ENCODE data around the gene RNF126.

Gene RNF126

GRCh38 chr19:658916-659839 lies 3.8 kb downstream of the RNF126 start:
- ChIA-PET POLR2A (no interaction called here), CTCF (no interaction called here)
- no peak for DNase-seq (ENCODE audit: extremely low spot score)
- TF ChIP-seq TARDBP (IDR thresholded peaks at IDR 0.05) (no peak), ZNF384 (IDR thresholded peaks at IDR 0.05) (no peak), FOXA1 (IDR thresholded peaks at IDR 0.05) (no peak), NFRKB (IDR thresholded peaks at IDR 0.05) (no peak)

- ChIA-PET POLR2A (no interaction called here), CTCF (no interaction called here)
- no peak for TF ChIP-seq FOXK2 (IDR thresholded peaks at IDR 0.05)
- no peak for TF ChIP-seq SUZ12 (IDR thresholded peaks at IDR 0.05)
- no peak for TF ChIP-seq SP1 (IDR thresholded peaks at IDR 0.05)
- no peak for TF ChIP-seq BHLHE40 (IDR thresholded peaks at IDR 0.05; ENCODE audit: borderline replicate concordance)
- TF ChIP-seq TARDBP (IDR thresholded peaks at IDR 0.05) = no peak
- TF ChIP-seq CTBP1 (IDR thresholded peaks at IDR 0.05; ENCODE audit: borderline replicate concordance) = no peak
- TF ChIP-seq NFRKB (IDR thresholded peaks at IDR 0.05) = no peak
- TF ChIP-seq ELF4 (IDR thresholded peaks at IDR 0.05) = no peak
- no peak for TF ChIP-seq FOXA1 (IDR thresholded peaks at IDR 0.05)
- TF ChIP-seq ARNT (IDR thresholded peaks at IDR 0.05) = no peak
- no peak for TF ChIP-seq FOXM1 (IDR thresholded peaks at IDR 0.05; ENCODE audit: borderline replicate concordance)
- TF ChIP-seq L3MBTL2 (conservative IDR thresholded peaks at IDR 0.05) = no peak
- no peak for TF ChIP-seq HDGF (IDR thresholded peaks at IDR 0.05; ENCODE audit: borderline replicate concordance)
- no peak for TF ChIP-seq LEF1 (IDR thresholded peaks at IDR 0.05; ENCODE audit: borderline replicate concordance)
- no peak for TF ChIP-seq PKNOX1 (IDR thresholded peaks at IDR 0.05)
- no peak for DNase-seq (ENCODE audit: extremely low spot score)
Measured at GRCh38 chr19:658059-658839, 4.8 kb downstream of the RNF126 start.

GRCh38 chr19:657611-658010 lies 5.4 kb downstream of the RNF126 start:
- no peak for TF ChIP-seq NFRKB (IDR thresholded peaks at IDR 0.05)
- no peak for TF ChIP-seq FOXM1 (IDR thresholded peaks at IDR 0.05; ENCODE audit: borderline replicate concordance)
- TF ChIP-seq PKNOX1 (IDR thresholded peaks at IDR 0.05) = no peak
- TF ChIP-seq BHLHE40 (IDR thresholded peaks at IDR 0.05; ENCODE audit: borderline replicate concordance) = no peak
- no peak for TF ChIP-seq FOXK2 (IDR thresholded peaks at IDR 0.05)
- no peak for TF ChIP-seq TARDBP (IDR thresholded peaks at IDR 0.05)
- no peak for TF ChIP-seq SP1 (IDR thresholded peaks at IDR 0.05)
- no peak for TF ChIP-seq SUZ12 (IDR thresholded peaks at IDR 0.05)
- no peak for TF ChIP-seq FOXA1 (IDR thresholded peaks at IDR 0.05)
- no peak for TF ChIP-seq CTBP1 (IDR thresholded peaks at IDR 0.05; ENCODE audit: borderline replicate concordance)
- no peak for TF ChIP-seq L3MBTL2 (conservative IDR thresholded peaks at IDR 0.05)
- TF ChIP-seq HDGF (IDR thresholded peaks at IDR 0.05; ENCODE audit: borderline replicate concordance) = no peak
- TF ChIP-seq ZNF384 (IDR thresholded peaks at IDR 0.05) = no peak
- TF ChIP-seq ARNT (IDR thresholded peaks at IDR 0.05) = no peak
- TF ChIP-seq ELF4 (IDR thresholded peaks at IDR 0.05) = no peak
- no peak for TF ChIP-seq LEF1 (IDR thresholded peaks at IDR 0.05; ENCODE audit: borderline replicate concordance)
- no peak for DNase-seq (ENCODE audit: extremely low spot score)
- CTCF ChIA-PET = no interaction called here
- POLR2A ChIA-PET = no interaction called here

GRCh38 chr19:656751-657559 lies 6.1 kb downstream of the RNF126 start:
- ChIA-PET CTCF (no interaction called here), POLR2A (no interaction called here)
- TF ChIP-seq SUZ12 (IDR thresholded peaks at IDR 0.05) (no peak), NFRKB (IDR thresholded peaks at IDR 0.05) (no peak), PKNOX1 (IDR thresholded peaks at IDR 0.05) (no peak), FOXK2 (IDR thresholded peaks at IDR 0.05) (no peak), L3MBTL2 (conservative IDR thresholded peaks at IDR 0.05) (no peak), SP1 (IDR thresholded peaks at IDR 0.05) (no peak), FOXM1 (IDR thresholded peaks at IDR 0.05; ENCODE audit: borderline replicate concordance) (no peak), ARNT (IDR thresholded peaks at IDR 0.05) (no peak), TARDBP (IDR thresholded peaks at IDR 0.05) (no peak)
- no peak for DNase-seq (ENCODE audit: extremely low spot score)

GRCh38 chr19:655691-656090 lies 7.3 kb downstream of the RNF126 start:
- no peak for DNase-seq (ENCODE audit: extremely low spot score)
- POLR2A ChIA-PET = no interaction called here
- no peak for TF ChIP-seq NFRKB (IDR thresholded peaks at IDR 0.05)
- no peak for TF ChIP-seq FOXA1 (IDR thresholded peaks at IDR 0.05)
- TF ChIP-seq CTBP1 (IDR thresholded peaks at IDR 0.05; ENCODE audit: borderline replicate concordance) = no peak
- TF ChIP-seq LEF1 (IDR thresholded peaks at IDR 0.05; ENCODE audit: borderline replicate concordance) = no peak
- TF ChIP-seq ARNT (IDR thresholded peaks at IDR 0.05) = no peak
- TF ChIP-seq SP1 (IDR thresholded peaks at IDR 0.05) = no peak
- no peak for TF ChIP-seq ELF4 (IDR thresholded peaks at IDR 0.05)
- TF ChIP-seq TARDBP (IDR thresholded peaks at IDR 0.05) = no peak
- TF ChIP-seq FOXK2 (IDR thresholded peaks at IDR 0.05) = no peak
- no peak for TF ChIP-seq HDGF (IDR thresholded peaks at IDR 0.05; ENCODE audit: borderline replicate concordance)
- TF ChIP-seq ZNF384 (IDR thresholded peaks at IDR 0.05) = no peak
- no peak for TF ChIP-seq FOXM1 (IDR thresholded peaks at IDR 0.05; ENCODE audit: borderline replicate concordance)
- no peak for TF ChIP-seq BHLHE40 (IDR thresholded peaks at IDR 0.05; ENCODE audit: borderline replicate concordance)
- no peak for TF ChIP-seq L3MBTL2 (conservative IDR thresholded peaks at IDR 0.05)
- TF ChIP-seq PKNOX1 (IDR thresholded peaks at IDR 0.05) = no peak
- no peak for TF ChIP-seq SUZ12 (IDR thresholded peaks at IDR 0.05)
- CTCF ChIA-PET = no interaction called here
